ENCODE measurements around the gene UPF2. TPM values are rescaled to one million over a fixed set of nuclear protein-coding genes. Genes with fewer than 3 reads are reported as not detected.

UPF2 gene
- total and polyA plus RNA-seq, 4 donors = 7.4 to 36.4 (median 13.3) TPM

- peaks cover 0 to 13% (median 0%) of the 10 kb centered on the region in 4 donors for H3K36me3 ChIP-seq (ENCODE audit: control insufficient read depth in 4 of 4, insufficient read depth in 4 of 4, low read length in 4 of 4)
- ATAC-seq (ENCODE audit: insufficient read depth, low FRiP score) (no peak), DNase-seq (no peak)
- WGBS, 2 donors = 74 to 84% methylated on average over 8 of the region's 8 CpGs
- TF ChIP-seq CTCF (IDR thresholded peaks at IDR 0.05; ENCODE audit: control extremely low read depth, extremely low read depth) = no peak
- no peaks in the 10 kb centered on the region for H3K9me3 ChIP-seq (ENCODE audit: control insufficient read depth in 4 of 4, insufficient read depth in 3 of 4, low read length in 3 of 4)
- no peak overlapping the region for H3K9ac ChIP-seq (ENCODE audit: insufficient read depth in 1 of 2, low read length in 2 of 2)
- H3K4me1 ChIP-seq (ENCODE audit: control insufficient read depth in 5 of 5, insufficient read depth in 5 of 5, low read length in 5 of 5) = peaks cover 0 to 20% (median 10%) of the 10 kb centered on the region in 5 donors
- H3K4me3 ChIP-seq = no peak overlapping the region
- H3K27me3 ChIP-seq (ENCODE audit: control insufficient read depth in 3 of 3, insufficient read depth in 3 of 3, low read length in 2 of 3) = peaks cover 0 to 4% (median 0%) of the 10 kb centered on the region in 3 donors
- H3K27ac ChIP-seq (ENCODE audit: low read depth in 1 of 2, low read length in 1 of 2) = no peak overlapping the region
Observed at GRCh38 chr10:11870461-11870780, 172.2 kb downstream of the UPF2 start.

Small RNA genes within 50 kb of the gene (small RNA-seq; reads per million reads assigned to genes)
- not detected for gene RNU6-1095P (ENCODE audit: low replicate concordance)

Other genes with a start within 250 kb of the UPF2 start
- 10 to 100 TPM in 1 of 2 donors, 1 to 10 TPM in 1; 8.2 to 23.9 TPM for gene PROSER2, start 219.5 kb downstream of the UPF2 start, total RNA-seq
- 10 to 100 TPM in 1 of 2 donors, 1 to 10 TPM in 1; 9.0 to 11.6 TPM for gene PROSER2, start 219.5 kb downstream of the UPF2 start, polyA plus RNA-seq
- gene DHTKD1, start 26.1 kb upstream of the UPF2 start, total RNA-seq = 10 to 100 TPM; 18.4 to 22.1 TPM
- 1 to 10 TPM; 8.5 to 8.6 TPM for gene DHTKD1, start 26.1 kb upstream of the UPF2 start, polyA plus RNA-seq
- 10 to 100 TPM in 1 of 2 donors, 1 to 10 TPM in 1; 7.9 to 17.5 TPM for gene SEC61A2, start 86.9 kb upstream of the UPF2 start, total RNA-seq
- gene SEC61A2, start 86.9 kb upstream of the UPF2 start, polyA plus RNA-seq = 1 to 10 TPM; 2.8 to 4.8 TPM
- 10 to 100 TPM; 40.6 to 50.8 TPM for gene NUDT5, start 153.1 kb upstream of the UPF2 start, total RNA-seq
- 10 to 100 TPM; 51.5 to 54.7 TPM for gene NUDT5, start 153.1 kb upstream of the UPF2 start, polyA plus RNA-seq
- gene CDC123, start 153.4 kb upstream of the UPF2 start, total RNA-seq = 10 to 100 TPM; 44.5 to 64.3 TPM
- gene CDC123, start 153.4 kb upstream of the UPF2 start, polyA plus RNA-seq = 10 to 100 TPM; 25.8 to 74.8 TPM

Measured in lung (tissue), 13 donors.